ENCODE results near the gene STX18. TPM values are rescaled to one million over a fixed set of nuclear protein-coding genes. Genes with fewer than 3 reads are reported as not detected.

Gene STX18
- total and polyA plus RNA-seq, 4 donors: 10.2 to 17.1 (median 12.4) TPM

DNA sequence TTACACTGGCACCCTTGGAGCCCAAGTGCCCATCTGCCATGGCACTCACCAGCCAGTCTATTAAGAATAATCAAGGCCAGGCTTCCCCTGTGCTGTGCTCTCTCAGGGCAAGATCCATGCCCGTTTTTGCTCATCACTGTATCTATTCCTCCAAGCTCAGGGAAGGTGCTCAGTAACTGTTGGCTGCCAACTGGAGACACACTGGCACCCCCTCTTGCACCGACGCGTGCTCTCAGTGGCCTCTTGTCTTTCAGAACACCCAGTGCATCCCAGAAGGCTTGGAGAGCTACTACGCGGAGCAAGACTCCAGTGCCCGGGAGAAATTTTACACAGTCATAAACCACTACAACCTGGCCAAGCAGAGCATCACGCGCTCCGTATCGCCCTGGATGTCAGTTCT lies 124.9 kb downstream of the STX18 start:
- TF ChIP-seq HNF4A (conservative IDR thresholded peaks at IDR 0.05): no peak
- no peaks in the 10 kb centered on the region for H3K27me3 ChIP-seq (ENCODE audit: control insufficient read depth in 4 of 4, insufficient read depth in 4 of 4, low read length in 3 of 4)
- 97% methylated on average over 11 of the region's 11 CpGs for WGBS
- H3K9ac ChIP-seq (ENCODE audit: low read depth in 1 of 2, low read length in 2 of 2): no peak overlapping the region
- no peak for DNase-seq (ENCODE audit: low spot score)
- H3K9me3 ChIP-seq (ENCODE audit: control insufficient read depth in 4 of 4, low read length in 3 of 4): no peaks in the 10 kb centered on the region
- H3K27ac ChIP-seq (ENCODE audit: low read depth in 1 of 2, low read length in 2 of 2): no peak overlapping the region
- H3K4me1 ChIP-seq (ENCODE audit: control insufficient read depth in 4 of 4, insufficient read depth in 4 of 4, low read length in 3 of 4): no peaks in the 10 kb centered on the region
- H3K4me3 ChIP-seq (ENCODE audit: low read depth in 1 of 3, low read length in 3 of 3): no peak overlapping the region
- H3K36me3 ChIP-seq (ENCODE audit: control insufficient read depth in 4 of 4, insufficient read depth in 3 of 4, low read depth in 1 of 4, low read length in 3 of 4): peaks cover 7 to 35% (median 19%) of the 10 kb centered on the region in 4 donors

DNA sequence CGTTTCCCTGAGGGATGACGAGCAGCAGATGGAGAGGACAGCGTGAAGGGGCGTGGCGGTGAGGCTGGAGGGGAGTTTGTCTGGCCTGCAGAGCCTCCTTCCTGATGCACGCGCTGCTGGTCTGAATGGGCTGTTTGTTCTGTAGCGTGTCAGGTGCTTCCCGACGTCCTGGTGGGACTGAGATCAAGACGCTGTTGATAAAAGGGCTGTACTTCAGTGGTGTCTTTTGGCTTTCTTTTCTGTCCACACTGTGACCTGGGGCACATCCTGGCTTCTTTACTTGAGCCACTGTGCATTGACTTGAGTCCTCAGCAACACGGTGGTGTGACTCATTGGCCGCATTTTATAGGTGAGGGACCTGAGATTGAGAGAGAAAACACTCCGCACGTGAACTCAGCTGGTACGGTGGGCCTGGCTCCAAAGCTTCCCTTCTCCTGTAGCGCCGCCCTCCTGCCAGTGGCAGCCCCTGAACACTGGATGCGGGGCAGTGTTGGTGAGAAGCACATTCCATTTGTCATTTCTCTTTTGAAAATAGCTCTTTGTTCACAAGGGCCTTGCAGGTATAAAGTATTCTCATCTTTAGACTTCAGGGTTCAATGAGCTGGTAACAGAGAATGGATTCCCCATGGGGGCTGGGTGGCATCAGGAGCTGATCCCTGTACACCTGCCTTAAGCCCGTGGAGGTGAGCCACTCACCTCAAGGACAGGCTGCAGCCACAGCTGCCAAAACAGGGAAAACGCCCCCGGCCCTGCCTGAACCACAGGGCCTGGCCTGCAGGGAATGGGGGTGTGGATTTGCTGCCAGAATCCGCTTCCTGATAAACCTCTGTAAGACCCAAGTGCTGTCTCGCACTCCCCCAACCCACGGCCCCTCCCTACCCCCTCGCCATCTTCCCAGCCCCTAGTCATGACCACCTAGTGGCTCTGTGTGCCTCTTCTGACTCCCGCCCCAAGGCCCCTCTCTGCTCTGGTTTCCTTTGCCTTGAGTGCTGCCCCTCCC lies 125.7 kb downstream of the STX18 start:
- Histone ChIP-seq H3K36me3 (ENCODE audit: control insufficient read depth in 4 of 4, insufficient read depth in 3 of 4, low read depth in 1 of 4, low read length in 3 of 4) (peaks cover 7 to 27% (median 17%) of the 10 kb centered on the region in 4 donors), H3K9ac (ENCODE audit: low read depth in 1 of 2, low read length in 2 of 2) (no peak overlapping the region), H3K9me3 (ENCODE audit: control insufficient read depth in 4 of 4, low read length in 3 of 4) (no peaks in the 10 kb centered on the region), H3K4me1 (ENCODE audit: control insufficient read depth in 4 of 4, insufficient read depth in 4 of 4, low read length in 3 of 4) (no peaks in the 10 kb centered on the region), H3K27me3 (ENCODE audit: control insufficient read depth in 4 of 4, insufficient read depth in 4 of 4, low read length in 3 of 4) (no peaks in the 10 kb centered on the region), H3K4me3 (ENCODE audit: low read depth in 1 of 3, low read length in 3 of 3) (no peak overlapping the region), H3K27ac (ENCODE audit: low read depth in 1 of 2, low read length in 2 of 2) (no peak overlapping the region)
- no peak for TF ChIP-seq GABPA (IDR thresholded peaks at IDR 0.05 in 1 of 2, conservative IDR thresholded peaks at IDR 0.05 in 1 of 2)
- TF ChIP-seq HNF4G (IDR thresholded peaks at IDR 0.05): no peak
- TF ChIP-seq, protein P1, sequence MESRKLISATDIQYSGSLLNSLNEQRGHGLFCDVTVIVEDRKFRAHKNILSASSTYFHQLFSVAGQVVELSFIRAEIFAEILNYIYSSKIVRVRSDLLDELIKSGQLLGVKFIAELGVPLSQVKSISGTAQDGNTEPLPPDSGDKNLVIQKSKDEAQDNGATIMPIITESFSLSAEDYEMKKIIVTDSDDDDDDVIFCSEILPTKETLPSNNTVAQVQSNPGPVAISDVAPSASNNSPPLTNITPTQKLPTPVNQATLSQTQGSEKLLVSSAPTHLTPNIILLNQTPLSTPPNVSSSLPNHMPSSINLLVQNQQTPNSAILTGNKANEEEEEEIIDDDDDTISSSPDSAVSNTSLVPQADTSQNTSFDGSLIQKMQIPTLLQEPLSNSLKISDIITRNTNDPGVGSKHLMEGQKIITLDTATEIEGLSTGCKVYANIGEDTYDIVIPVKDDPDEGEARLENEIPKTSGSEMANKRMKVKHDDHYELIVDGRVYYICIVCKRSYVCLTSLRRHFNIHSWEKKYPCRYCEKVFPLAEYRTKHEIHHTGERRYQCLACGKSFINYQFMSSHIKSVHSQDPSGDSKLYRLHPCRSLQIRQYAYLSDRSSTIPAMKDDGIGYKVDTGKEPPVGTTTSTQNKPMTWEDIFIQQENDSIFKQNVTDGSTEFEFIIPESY (IDR thresholded peaks at IDR 0.05): no peak
- no peak for TF ChIP-seq TAF1 (conservative IDR thresholded peaks at IDR 0.05)
- no peak for TF ChIP-seq EGR1 (IDR thresholded peaks at IDR 0.05; ENCODE audit: low read depth in 2 of 2)
- 94% methylated on average over 27 of the region's 27 CpGs for WGBS
- no peak for DNase-seq (ENCODE audit: low spot score)

DNA sequence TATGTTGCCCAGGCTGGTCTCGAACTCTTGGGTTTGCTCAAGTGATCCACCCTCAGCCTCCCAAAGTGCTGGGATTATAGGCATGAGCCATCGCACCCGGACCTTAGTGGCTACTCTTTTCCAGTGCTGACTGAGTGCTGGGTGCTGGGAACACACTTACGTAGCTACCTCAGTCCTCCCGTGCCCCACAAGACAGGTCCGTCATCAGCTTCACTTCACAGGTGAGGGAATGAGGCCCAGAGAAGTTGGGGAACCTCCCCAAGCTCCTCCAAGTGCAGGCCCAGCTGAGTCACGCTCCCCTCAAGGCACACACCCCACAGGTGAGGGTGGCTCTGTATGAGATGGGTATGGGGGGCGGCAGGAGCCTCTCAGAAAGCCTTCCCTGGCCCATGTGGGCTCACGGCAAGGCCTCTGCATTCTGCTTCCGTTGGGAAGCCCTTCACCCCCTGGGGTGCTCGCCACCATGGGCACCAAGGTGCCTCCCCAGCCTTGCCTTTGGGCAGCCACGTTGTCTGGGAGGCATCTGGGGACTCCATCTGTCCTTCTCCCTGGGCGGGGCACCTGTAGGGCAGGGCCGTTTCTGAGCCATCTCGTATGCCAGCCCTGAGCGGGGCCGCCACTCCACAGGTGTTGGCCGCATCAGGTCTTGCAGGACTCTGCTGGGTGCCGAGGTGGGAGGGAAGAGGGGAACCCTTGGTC lies 126.6 kb downstream of the STX18 start:
- WGBS: 97% methylated on average over 19 of the region's 19 CpGs
- Histone ChIP-seq H3K27ac (ENCODE audit: low read depth in 1 of 2, low read length in 2 of 2) (no peak overlapping the region), H3K9me3 (ENCODE audit: control insufficient read depth in 4 of 4, low read length in 3 of 4) (no peaks in the 10 kb centered on the region), H3K4me3 (ENCODE audit: low read depth in 1 of 3, low read length in 3 of 3) (no peak overlapping the region), H3K36me3 (ENCODE audit: control insufficient read depth in 4 of 4, insufficient read depth in 3 of 4, low read depth in 1 of 4, low read length in 3 of 4) (peaks cover 4 to 19% (median 11%) of the 10 kb centered on the region in 4 donors), H3K9ac (ENCODE audit: low read depth in 1 of 2, low read length in 2 of 2) (no peak overlapping the region), H3K27me3 (ENCODE audit: control insufficient read depth in 4 of 4, insufficient read depth in 4 of 4, low read length in 3 of 4) (no peaks in the 10 kb centered on the region), H3K4me1 (ENCODE audit: control insufficient read depth in 4 of 4, insufficient read depth in 4 of 4, low read length in 3 of 4) (no peaks in the 10 kb centered on the region)
- TF ChIP-seq SP1 (IDR thresholded peaks at IDR 0.05) (no peak), RAD21 (IDR thresholded peaks at IDR 0.05) (no peak), HNF4G (IDR thresholded peaks at IDR 0.05) (no peak), FOXA2 (IDR thresholded peaks at IDR 0.05) (no peak), TAF1 (conservative IDR thresholded peaks at IDR 0.05) (no peak), GABPA (IDR thresholded peaks at IDR 0.05 in 1 of 2, conservative IDR thresholded peaks at IDR 0.05 in 1 of 2) (no peak), HNF4A (conservative IDR thresholded peaks at IDR 0.05) (no peak), FOXA1 (IDR thresholded peaks at IDR 0.05) (no peak)
- TF ChIP-seq, protein P2, sequence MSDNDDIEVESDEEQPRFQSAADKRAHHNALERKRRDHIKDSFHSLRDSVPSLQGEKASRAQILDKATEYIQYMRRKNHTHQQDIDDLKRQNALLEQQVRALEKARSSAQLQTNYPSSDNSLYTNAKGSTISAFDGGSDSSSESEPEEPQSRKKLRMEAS (IDR thresholded peaks at IDR 0.05): no peak
- TF ChIP-seq, protein P1 (IDR thresholded peaks at IDR 0.05): no peak
- TF ChIP-seq, protein P3, sequence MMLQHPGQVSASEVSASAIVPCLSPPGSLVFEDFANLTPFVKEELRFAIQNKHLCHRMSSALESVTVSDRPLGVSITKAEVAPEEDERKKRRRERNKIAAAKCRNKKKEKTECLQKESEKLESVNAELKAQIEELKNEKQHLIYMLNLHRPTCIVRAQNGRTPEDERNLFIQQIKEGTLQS (IDR thresholded peaks at IDR 0.05): no peak
- TF ChIP-seq, protein P4, sequence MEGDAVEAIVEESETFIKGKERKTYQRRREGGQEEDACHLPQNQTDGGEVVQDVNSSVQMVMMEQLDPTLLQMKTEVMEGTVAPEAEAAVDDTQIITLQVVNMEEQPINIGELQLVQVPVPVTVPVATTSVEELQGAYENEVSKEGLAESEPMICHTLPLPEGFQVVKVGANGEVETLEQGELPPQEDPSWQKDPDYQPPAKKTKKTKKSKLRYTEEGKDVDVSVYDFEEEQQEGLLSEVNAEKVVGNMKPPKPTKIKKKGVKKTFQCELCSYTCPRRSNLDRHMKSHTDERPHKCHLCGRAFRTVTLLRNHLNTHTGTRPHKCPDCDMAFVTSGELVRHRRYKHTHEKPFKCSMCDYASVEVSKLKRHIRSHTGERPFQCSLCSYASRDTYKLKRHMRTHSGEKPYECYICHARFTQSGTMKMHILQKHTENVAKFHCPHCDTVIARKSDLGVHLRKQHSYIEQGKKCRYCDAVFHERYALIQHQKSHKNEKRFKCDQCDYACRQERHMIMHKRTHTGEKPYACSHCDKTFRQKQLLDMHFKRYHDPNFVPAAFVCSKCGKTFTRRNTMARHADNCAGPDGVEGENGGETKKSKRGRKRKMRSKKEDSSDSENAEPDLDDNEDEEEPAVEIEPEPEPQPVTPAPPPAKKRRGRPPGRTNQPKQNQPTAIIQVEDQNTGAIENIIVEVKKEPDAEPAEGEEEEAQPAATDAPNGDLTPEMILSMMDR (IDR thresholded peaks at IDR 0.05; ENCODE audit: low read depth, low read length, missing input control): no peak
- no peak for DNase-seq (ENCODE audit: low spot score)

Data from liver (tissue), 9 donors.